Activated CD8-positive, alpha-beta memory T cell treated with anti-CD3 and anti-CD28 coated beads for 48 hours (primary cell): Measurements from ENCODE around the gene TTYH3.

ENCODE experiments used
- DNase-seq, 3 experiments: peaks; one replicate each; pipeline ENCODE4 v3.0.0-alpha.2; 2020; ENCODE audit warnings: low read depth in 2 of 3, low spot score in 2 of 3

TTYH3 gene

DNA sequence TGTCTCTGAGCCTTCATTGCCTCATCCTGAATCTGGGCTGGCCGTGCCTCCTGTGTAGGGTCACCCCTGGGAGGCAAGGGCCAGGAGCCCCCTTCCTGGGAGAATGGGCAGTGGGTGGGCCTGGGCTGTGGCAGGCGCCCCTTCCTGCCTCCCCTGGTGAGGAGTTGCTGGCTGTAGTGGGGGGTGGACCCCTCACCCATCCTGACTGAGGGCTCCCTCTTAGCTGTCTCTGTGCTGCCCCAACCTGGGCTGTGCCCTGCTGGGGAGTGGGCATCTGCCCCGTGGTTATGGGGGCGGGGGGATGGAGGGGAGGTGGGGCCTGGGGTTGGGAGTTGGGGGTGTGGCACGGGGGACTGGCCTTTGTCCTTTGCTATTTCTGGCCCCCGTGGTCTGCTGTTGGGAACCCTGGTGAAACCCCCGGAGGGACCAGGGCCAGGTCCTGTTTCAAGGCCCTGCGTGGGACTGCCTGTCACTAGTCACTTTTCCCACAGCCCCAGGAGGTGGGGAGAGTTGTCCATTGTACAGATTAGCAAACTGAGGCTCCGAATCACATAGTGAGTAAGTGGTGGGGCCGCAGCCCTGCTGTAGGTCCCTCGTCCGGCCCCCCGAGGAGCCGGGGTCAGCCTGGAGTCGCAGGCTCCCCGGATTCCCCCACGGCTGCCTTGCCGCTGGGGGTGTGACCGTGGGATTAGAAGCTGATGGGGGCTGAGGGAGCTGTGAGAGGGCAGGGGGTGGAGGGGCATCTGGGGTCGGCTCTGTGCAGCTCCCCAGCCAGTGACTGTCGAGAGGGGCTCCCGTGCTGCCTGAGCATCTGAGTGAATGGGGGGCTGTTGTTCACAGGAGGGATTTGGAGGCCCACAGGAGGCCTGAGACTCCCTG, 2.7 kb downstream of the TTYH3 start:
- DNase-seq, result no peak

DNA sequence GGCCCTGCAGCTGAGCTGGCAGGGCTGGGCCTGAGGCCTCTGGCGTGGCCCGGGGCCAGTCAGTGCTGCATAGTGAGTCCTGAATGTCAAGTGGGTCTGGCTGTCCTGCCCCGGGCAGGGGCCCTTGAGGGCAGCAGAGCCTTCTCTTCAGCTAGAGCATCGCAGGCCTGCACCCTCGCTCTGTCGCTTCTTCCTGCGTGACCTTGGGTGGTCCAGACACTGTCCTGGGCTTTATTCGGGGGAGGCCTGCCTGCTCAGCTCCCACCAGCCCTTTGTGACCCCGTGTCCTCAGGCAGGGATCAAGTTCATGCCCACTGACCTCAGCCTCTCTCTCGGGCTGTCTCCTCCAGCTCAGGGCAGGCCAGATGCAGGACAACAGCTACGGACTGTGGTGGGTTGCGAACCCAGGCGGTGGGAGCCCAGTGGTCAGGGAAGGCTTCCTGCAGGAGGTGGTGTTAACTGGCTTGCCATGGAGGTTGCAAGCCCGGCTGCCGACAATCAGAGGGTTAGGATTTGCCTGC, 3.4 kb downstream of the TTYH3 start:
- DNase-seq, result no peak

DNA sequence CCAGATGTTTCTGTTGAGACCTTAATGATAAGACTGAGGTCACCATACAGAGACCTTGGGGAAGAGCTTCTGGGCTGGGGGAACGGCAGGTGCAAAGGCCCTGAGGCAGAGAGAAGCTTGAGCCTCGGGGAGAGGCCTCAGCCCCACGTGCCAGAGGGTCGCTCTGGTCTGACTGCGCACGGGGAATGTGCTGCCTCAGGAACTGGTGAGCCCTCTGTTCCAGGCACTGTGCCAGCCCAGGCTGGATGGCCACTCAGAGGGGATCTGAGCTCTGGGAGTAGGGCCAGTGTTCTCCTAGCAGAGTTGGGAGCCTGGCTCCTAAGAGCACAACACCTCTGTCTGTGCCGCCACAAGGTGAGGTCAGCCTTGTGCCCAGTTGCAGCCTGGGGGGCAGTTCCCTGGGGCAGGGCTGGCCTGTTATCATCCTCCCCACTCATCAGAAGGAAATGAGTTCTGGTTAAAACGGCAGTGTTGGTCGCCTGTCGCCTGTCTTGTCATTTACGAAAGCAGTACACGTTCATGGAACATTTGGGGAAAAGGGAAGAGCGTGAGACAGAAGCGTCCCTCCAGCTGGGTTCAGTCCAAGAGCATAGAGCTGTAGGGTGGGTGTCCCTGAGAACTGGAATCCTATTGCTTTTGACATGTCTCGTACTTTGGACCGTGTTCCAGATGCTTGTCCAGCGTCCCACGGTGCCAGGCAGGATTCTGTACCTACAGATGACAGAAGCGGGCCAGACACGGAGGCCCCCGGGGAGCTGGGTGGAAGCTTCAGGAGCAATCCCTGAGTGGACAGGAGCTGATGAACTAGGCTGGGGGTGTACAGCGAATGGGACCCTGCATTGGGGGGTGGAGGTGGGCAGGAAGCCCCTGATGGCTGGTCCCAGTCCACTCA, 4.3 kb downstream of the TTYH3 start:
- DNase-seq, result no peak

DNA sequence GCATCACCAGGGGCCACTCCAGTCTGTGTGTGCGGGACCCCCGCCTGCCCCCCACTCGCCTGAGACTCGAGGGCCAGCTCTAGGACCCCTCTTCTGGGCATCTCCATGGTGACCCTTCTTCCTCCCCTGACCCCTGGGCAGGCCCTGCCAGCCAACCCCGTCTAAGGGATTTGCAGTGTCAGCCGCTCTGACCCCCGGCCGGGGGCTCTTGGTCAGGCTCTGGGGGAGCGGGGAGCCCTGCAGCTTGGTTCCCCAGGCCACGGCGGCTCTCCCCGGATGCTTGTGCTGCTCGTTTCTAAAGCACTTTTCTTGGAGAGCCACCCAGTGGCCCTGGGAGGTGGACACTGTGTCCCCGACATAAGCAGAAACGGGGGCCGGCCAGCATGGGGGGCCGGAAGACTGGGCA, 5.3 kb downstream of the TTYH3 start:
- no peak for DNase-seq

DNA sequence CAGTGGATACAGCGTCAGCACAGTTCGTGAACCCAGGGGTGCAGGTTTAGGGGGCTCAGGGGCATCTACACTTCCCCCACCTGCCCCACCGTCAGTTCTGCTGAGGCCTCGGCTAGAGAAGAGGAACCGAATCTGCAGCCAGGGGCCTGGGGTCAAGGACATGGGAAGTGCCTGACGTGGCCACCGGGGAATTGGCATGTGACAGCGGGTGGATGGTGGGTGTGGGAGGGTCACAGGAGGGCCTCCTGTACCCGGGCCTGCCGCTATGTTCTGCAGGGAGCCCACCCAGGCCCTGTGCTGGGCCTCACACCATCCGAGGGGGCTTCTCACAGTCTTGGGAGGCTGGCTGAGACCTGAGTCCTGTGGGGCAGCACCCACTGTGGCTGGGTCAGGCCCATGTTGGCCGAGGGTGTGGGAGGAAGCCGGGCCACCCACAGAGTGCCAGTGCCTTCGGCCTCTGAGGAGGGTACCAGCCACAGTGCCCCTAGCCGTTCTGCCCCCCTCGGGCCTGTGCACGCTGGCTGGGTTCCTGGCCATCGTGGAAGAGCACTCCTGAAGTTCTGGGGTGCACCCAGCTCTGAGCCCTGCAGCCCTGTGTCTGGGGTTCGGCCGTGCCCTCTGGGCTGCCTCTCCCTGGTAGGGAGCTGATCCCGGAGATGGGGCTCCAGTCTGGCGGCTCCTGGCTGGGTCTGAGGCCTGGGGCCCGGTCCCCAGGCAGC, 5.9 kb downstream of the TTYH3 start:
- DNase-seq, result no peak

DNA sequence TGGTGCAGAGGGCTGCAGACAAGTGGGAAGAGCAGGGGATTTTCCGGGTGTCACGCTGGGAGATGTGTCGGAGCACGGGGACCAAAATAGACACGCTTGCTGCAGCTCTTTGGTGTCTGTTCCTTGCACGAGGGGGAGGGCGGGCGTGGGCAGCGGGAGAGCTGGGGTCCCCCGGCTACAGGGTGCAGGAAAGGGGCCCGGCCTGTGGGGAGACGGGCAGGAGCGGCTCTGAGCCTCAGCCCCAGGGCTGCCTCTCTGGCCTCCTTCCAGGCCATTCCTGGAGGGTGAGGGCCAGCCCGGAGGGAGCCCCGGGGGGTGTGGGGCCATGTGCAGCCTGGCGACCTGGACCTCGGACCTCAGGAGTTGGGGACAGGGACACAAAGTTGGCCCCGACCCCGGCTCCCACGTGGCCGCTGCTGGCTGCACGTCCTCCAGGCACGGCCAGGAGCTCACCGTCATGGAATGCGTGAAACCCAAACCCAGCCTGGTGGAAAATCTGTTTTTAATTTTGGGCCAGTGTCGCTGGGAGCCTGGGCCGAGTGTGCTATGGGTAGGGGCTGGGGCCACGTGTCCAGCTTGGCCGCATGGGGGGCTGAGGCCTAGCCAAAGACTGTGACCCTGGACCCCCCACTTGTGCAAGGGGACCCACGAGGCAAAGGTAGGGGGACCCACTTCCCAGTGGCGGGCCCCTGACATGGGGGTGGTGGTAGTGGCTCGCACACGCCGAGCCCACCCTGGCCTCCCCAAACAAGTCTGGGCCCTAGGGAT, 6.6 kb downstream of the TTYH3 start:
- DNase-seq, result no peak

DNA sequence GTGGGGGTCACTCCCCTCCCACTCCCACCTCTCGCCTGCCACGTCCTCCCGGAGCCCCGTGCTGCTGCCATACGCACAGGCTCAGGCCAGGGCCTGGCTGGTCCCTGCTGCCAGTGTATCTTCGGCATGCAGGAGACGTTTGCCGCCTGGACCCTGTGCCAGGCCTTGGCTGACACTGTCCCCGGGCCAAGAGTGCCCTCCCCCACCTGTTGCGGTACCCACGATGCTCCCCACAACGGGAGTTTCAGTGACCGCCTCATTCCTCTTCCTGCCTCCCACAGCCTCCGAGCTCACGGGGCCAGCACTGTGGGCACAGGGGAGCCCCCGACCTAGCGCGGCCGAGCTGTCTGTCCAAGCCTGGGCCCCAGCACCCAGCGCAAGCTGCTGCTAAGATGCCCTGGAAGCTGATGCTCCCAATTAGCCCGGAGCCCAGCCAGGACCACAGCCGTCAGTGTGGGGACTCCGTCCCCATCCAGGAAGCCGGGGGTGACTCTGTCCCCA, 7.4 kb downstream of the TTYH3 start:
- DNase-seq, result no peak

DNA sequence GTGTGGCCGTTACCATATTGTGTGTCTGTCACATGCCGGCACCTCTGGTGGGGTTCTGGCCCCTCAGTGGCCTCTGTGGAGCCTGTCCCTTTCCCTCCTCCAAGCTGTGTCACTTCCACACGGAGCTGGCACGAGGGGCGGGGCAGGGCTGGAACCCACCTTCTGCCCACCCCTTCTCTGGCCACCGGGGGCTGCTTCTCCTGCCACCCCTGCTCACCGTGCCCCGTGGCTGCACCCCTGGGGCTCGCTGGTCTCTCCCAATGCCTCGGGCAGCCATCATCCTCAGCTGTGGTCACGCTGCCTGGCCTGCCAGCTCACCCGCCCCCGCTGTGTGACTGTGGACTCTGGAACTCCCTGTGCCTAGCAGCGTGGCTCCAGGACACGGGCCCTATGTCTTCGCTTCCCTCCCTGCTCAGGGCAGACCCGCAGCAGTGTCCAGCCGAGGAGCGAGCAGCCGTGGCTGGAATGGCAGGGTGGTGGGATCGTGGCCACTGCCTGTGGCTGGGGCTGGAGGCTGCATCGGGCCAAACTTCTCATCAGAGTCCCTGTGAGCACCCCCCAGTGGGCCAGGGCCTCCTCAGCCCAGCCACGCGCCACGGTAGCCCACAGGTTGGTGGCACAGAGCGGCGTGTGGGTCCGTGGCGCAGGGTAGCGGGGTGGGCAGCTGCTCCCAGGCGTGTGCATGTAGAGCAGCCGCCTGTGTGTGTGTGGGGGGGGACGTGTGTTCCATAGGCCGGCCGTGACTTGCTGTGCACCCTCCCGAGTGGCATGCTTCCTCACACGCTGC, 8.1 kb downstream of the TTYH3 start:
- DNase-seq, result no peak

DNA sequence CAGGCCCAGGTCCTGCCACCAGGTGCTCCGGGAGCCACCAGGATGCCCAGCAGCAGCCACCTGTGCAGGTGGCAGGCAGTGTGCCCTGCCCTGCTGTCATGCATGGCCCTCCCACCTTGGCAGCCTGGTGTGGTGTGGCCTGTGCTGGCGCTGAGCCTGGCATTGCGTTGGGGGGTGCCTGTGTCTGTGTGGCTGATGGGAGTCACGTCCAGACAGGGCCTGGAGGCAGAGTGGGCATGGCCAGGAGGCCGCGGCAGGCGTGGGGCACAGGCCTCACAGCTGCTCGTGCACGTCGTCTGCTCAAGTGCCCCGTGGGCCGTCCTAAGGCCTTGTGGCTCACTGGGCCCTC, 8.7 kb downstream of the TTYH3 start:
- DNase-seq, result no peak

DNA sequence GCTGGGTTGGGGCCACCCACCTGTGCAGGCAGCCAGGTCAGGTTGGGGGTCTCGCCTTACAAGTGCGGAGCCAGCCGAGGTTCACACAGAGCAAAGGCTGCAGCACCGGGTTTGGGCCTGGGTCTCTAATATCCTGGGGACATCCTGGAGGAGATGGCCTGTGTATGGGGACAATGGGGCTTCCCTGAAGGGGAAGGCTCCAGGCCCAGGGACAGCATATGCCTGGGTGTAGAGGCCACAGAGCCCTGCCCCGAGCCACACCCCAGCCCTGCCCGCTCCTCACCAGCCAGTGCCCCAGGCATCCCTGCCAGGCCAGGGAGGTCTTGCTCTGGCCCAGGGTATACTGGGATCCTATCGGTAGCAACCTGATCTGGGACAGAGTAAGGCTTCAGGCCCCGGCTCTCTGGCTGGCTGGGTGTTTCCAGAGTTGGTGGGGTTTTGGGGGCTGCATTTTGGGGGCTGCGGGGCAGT, 9.1 kb downstream of the TTYH3 start:
- no peak for DNase-seq

DNA sequence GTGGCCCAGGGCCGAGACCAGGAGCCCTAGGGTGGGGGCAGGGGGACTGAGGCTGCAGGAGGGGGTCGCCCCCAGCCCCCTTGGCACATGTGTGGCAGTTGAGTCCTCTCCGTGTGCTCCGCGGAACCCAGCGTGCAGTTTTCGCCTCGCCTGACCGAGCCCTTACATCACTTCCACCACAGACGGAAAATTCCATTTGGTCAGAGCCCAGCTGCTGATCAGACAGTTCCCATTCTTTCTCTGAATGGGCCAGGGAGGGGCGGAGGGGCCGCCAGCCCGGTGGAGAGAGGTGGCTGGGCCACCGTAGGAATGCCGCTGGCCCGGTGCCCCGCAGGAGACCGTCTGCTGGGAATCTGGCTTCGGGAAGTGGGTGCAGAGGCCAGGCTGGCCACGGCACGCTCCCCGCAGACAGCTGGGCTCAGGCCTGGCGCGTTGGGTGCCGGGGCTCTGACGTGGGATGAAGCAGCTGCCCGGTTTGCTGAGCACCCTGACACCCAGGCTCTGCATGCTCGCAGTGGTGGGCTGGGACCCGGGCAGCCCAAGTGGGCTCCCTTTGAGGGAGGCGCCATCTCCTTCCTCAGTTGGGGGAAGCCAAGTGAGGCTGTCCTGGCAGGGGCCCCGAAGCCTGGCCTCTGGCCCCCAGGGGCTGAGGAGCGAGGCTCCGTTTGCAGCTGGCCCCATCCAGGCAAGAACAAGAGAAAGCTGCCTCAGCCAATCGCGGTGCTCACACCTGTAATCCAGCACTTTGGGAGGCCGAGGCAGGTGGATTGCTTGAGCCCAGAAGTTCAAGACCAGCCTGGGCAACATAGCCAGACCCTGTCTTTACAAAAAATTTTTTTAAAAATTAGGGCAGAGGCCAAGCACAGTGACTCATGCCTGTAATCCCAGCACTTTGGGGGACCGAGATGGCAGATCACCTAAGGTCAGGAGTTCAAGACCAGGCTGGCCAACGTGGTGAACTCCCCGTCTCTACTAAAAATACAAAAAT, 9.9 kb downstream of the TTYH3 start:
- DNase-seq, result no peak

DNA sequence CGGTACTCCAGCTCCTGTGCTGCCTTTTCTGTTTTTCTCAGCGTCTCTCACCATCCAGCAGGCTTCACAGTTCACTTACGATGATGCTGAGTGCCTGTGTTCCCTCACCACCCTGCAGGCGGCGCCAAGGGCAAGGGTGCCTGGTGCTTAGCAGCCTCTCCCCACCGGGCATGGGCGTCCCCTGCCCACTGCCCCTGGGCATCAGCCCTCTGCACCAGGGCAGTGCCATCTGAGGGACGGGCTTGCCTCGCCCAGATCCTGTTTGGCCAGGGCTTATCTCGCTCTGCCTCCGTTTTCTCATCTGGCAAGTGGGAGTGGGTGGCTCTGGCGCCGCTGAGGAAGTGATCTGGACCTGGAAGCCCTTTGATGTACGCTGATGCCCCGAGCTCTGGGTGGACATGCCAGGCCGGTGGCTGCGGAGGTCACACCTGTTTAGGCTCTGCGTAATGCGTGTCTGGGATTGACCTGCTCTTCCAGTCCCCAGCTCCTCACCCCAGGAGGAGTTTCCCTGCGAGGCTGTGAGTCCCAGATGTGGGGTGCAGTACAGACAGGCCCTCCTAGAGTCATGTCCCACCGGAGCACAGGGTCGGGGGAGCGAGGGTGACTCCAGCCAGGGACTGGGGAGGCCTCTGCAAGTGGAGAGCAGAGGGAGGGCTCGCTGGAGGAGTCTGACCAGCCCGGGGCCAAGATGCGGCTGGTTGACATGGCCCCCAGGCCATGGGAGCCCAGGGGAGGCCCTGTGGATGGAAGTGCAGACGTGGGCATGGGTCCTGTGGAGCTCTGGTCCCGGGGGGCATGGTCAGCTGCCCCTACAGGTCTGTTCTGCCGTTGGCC, 11.8 kb downstream of the TTYH3 start:
- DNase-seq, result no peak

DNA sequence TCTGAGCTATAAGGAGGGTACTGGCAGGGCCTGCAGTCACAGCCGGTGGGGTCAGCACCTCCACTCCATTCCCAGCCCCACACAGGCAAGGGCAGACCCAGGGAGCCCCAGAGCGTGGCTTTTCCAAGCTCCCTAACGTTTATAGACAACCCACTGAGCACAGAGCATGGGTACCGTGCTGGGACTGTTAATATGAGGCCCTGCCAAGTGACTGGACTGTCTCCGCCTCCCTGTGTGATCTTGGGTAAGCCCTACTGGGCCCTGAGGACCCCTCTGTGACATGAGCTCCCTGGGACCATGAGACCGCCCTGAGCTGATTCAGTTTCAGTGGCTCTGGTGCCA, 12.4 kb downstream of the TTYH3 start:
- no peak for DNase-seq

DNA sequence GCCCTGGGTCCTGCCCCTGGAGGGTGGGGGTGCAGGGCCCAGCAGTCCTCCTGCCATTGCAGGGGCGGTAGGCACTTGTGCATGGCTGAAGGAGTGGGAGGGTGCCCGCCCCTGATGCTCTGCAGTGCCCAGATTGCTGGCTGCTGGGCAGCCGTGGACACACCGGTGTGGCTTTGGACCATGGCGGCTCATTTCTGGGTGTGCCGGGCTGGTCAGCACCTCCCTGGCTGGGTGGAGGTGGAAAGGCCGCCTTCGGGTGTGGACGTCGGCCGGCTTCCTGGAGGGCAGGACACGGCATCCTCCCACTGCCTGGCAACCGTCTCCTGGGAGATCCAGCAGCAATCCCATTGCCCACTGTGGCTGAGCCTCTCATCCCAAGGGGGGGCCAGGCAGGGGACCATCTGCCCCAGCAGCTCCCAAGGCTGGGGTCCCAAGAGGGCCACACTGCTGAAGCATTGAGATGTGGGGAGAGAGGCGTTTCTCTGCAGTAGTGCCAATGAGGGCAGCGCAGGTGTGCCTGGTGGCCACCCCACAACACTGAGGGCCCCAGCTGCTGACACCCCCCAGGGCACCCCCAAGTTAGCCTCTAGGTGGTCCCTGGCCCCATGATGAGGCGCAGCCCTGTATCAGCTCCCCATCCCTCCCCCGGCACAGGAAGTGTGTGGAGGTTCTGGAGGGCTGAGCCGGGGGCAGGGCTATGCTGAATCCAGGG, 12.9 kb downstream of the TTYH3 start:
- no peak for DNase-seq

DNA sequence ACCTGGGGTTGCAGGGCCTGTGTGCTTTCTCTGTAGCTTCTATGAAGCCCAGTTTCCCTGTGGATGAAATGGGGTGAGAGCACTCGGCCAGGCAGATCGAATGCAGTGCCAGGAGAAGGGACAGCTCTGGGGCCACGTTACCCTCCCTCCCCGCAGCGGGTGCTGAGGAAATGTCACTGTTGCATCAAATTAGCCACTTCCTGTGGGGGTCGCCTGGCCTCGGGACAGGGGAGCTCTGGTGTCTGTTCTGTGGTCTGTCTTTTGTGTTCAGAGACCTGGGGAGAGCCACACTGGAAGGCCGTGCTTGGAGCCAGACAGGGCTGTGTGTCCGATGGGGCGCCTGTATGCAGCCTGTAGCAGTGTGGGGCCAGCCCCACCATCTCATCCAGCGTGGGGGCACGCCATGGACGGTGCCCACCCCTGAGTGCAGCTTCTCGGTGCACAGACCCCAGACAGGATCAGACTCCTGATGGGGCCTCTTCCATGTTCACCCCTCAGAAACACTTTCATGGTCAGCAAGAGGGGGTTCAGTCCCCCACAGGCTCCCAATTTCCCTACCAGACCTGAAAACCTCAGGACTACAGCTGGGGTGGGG, 13.6 kb downstream of the TTYH3 start:
- DNase-seq, result peak in 2 of 3 experiments; percentile 32 to 46

DNA sequence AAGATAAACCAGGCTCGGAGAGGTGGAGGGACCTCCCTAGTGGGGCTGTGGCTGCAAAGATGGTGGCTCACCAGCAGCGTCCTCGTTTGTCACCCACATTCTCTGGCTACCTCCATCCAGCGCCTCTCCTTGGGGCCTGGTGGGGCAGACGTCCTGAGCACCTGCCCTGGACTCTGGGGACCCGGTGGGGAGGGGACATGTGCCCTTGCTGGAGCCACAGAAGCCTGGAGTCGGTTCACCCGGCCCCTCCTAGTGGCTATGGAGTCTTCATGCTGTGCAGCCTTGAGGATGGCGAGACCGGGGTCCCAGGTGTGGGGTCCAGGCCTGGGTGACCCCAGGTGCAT, 14.5 kb downstream of the TTYH3 start:
- no peak for DNase-seq
